Bone marrow (tissue), 2 donors: Measurements from ENCODE around the gene EME1.

ENCODE experiments used
- DNase-seq, 2 donors: peaks; one replicate each; lab custom pipeline; 2025; lab: John Stamatoyannopoulos, UW

Gene EME1

GRCh38 chr17:50363217-50364060 is 9.6 kb upstream of the EME1 start:
- DNase-seq = no peak

- no peak for DNase-seq
These were observed 9.0 kb upstream of the EME1 start for GRCh38 chr17:50364061-50364458.

- DNase-seq = no peak
These were observed 8.3 kb upstream of the EME1 start for GRCh38 chr17:50364715-50365114.

GRCh38 chr17:50365165-50365564 is 7.9 kb upstream of the EME1 start:
- no peak for DNase-seq

- DNase-seq = no peak
These were observed 7.2 kb upstream of the EME1 start for GRCh38 chr17:50365649-50366393.

- no peak for DNase-seq
These were observed 5.6 kb upstream of the EME1 start for GRCh38 chr17:50367401-50367800.

- DNase-seq = no peak
These were observed 3.0 kb upstream of the EME1 start for GRCh38 chr17:50370052-50370451.

GRCh38 chr17:50371526-50371925 is 1.5 kb upstream of the EME1 start:
- no peak for DNase-seq

GRCh38 chr17:50372222-50372757 is 739 bp upstream of the EME1 start:
- DNase-seq = no peak

- no peak for DNase-seq
These were observed 676 bp downstream of the EME1 start for GRCh38 chr17:50373705-50374104.

GRCh38 chr17:50375858-50376538 is 3.0 kb downstream of the EME1 start:
- no peak for DNase-seq

- DNase-seq = no peak
These were observed 6.5 kb downstream of the EME1 start for GRCh38 chr17:50379351-50380132.

GRCh38 chr17:50380369-50381259 is 7.6 kb downstream of the EME1 start:
- no peak for DNase-seq

GRCh38 chr17:50381260-50381815 is 8.3 kb downstream of the EME1 start:
- DNase-seq = no peak

- no peak for DNase-seq
These were observed 8.9 kb downstream of the EME1 start for GRCh38 chr17:50381920-50382319.

- no peak for DNase-seq
These were observed 9.9 kb downstream of the EME1 start for GRCh38 chr17:50382931-50383330.

GRCh38 chr17:50386510-50386909 is 13.5 kb downstream of the EME1 start:
- DNase-seq = no peak

- no peak for DNase-seq
These were observed 15.7 kb downstream of the EME1 start for GRCh38 chr17:50388728-50389127.

- DNase-seq = no peak
These were observed 16.5 kb downstream of the EME1 start for GRCh38 chr17:50389534-50389933.

- no peak for DNase-seq
These were observed 19.6 kb downstream of the EME1 start for GRCh38 chr17:50392621-50393020.
